GM18502 (cell line): ENCODE results near the gene TTLL6.
"Not testable (repeated sequence)": the region's sequence is repeated elsewhere in the genome, so short reads cannot be mapped to it uniquely, and the experiment has no call there.

Source experiments
- ATAC-seq: cut with Tn5 transposase; IDR thresholded peaks from one replicate; pipeline ENCODE4 v1.9.1; 2021; ENCODE audit warnings: mild to moderate bottlenecking; ENCODE audit not compliant: unreplicated experiment, poor library complexity

The TTLL6 gene

DNA sequence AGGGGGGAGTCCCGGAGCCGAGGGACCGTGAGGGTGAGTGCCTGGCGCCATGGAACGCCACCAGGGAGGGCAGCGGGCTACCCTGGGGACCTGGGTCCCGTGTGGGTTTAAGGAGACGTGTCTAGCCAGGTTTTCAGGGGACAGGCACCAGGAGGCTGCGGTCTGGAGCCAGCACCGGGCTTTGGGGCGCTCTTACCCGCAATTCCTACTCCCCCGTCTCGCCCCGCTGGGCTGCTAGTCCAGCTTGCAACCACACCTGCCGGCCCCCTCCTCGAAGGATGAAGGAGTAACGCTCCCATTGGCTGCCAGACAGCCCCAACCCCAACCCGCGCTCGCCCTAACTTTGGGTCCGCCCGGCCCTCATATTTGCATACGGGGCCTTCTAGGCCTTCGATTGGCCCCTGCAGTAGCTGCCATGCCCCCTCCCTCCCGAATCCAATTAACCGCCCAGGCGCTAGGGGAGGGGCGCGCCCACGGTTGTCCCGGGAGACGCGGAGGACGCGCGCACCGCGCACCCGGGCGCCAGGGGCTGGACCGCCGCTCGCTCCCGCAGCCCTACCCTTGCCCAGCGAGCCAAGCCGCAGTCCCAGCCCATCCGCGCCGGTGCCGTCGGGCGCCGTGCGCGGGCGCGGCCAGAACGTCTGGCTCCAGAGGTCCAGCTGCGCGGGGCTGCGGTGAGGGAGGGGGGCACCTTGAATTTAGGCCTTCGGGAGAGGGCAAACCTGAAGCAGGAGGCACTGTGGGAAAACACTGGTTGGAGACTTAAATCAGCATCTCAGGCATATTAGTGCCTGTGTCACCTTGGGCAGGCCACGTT, at the start of gene TTLL6:
Gene TTLL6, minus strand, starts transcription at position 456 of the 817 bp plus-strand sequence. Its CDS starts 157 bp downstream, at position 299.
- ATAC-seq, result peak; percentile 91

DNA sequence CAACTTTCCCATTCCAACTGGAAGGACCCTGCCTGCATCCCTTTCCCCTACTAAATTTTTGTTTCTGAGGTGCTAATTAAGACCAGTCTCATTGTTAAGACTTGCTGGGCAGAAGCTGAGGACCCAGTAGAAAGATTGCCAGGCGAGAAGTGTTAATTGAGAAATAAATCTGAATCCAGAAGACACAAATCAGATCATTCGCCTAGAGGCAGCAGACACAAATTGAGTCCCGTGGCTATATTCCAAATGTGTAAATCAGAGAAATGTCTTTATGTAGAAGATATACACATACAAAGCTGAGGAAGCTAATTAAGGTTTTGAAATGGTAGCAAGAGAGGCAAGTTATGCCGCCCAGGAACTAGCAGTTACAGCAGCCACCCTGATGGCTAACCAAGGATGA, 43.4 kb upstream of the TTLL6 start:
- no peak for ATAC-seq

GRCh38 chr17:48860034-48860433, 43.0 kb upstream of the TTLL6 start:
- no peak for ATAC-seq

DNA sequence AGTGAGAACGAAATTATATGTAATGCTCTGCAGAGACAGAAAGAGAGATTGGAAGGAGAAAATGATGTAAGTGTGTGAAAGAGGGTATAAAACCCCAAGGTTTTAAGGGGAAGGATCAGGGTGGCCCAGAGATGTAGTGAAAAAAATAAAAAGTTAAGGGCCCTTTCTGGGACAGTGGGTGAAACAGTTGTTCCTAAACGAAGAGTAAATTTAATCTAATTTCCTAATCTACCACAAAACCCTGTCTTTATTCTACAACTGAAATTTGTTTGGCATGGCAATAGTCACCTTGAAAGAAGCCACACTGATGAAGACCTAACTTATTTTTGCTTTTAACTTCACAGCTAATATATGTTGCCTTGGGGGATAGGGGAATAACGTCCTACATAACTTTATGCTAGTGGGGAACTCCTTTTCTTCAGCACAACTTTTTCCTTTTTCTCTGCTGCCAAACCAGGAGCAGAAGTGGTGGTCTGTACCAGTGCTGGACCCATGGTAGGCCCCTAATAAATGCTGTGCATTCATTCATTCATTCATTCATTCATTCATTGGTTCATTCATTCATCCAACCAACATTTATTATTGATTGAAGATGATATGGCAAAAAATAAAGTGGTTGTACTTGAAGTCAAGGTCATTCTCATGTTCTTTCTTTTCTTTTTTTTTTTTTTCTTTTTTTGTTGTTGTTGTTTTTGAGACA, 39.2 kb upstream of the TTLL6 start:
- no peak for ATAC-seq

- ATAC-seq, result no peak
Observed at GRCh38 chr17:48854774-48855476, 37.9 kb upstream of the TTLL6 start.

DNA sequence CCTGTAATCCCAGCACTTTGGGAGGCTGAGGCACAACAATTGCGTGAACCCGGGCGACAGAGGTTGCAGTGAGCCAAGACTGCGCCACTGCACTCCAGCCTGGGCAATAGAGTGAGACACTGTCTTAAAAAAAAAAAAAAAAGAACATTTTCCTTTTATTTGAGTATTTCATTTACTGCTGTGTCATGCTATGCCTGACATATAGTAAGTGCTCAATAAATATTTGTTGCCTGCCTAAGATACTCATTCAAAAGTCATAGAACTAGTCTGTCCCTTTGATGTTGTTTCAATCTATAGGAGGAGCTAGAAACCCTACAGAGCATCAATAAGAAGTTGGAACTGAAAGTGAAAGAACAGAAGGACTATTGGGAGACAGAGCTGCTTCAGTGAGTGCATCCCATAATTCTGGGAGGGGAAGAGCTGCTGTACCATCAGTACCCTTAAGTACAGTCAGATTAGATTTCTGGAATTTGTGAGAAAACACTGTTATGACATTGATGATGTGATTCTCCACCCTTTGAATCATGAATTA, 33.8 kb upstream of the TTLL6 start:
- no peak for ATAC-seq

DNA sequence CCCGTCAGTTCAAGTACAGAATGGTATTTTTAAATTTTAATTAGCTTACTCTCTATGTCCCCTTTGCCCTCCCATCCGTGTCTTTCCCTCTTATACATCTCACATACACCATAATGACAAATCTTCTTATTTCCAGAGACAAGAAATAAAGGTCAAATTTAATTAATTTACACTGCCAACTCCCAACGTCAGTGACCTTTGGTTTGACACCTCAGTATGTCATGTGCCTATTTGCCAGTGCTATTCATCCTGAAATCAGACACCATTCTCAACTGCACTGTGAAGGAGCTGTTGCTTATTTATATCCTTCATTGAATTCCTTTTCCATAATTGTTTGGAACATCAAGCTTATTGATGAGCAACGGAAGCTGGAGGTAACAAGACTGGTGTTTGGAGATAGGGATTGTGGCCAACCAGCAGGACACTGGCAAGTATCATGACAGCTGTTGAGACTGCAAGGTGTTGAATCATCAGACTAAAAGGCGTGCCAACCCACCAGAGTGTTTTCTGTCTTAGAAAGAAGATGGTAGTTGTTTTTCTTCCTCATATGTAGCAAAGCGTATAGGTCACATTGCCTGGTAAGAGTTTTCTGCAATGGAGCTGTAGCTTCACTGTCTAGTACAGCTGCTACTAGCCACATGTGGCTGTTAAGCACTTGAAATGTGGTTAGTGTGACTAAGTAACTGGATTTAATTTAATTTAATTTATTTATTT, 26.3 kb upstream of the TTLL6 start:
- ATAC-seq, result no peak

DNA sequence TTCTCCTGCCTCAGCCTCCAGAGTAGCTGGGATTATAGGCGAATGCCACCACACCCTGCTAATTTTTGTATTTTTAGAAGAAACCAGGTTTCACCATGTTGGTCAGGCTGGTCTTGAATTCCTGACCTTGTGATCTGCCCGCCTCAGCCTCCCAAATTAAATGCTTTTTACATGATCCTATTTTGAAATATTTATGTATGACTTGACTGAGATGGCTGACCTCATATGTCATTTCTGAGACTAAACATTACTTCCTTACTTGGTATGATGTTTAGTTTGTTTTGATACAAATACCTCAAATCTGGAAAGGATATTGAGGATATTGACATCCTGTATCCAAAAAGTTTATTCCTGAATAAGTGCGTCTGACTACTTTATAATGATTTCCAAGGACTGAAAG, 25.7 kb upstream of the TTLL6 start:
- ATAC-seq, result no peak

DNA sequence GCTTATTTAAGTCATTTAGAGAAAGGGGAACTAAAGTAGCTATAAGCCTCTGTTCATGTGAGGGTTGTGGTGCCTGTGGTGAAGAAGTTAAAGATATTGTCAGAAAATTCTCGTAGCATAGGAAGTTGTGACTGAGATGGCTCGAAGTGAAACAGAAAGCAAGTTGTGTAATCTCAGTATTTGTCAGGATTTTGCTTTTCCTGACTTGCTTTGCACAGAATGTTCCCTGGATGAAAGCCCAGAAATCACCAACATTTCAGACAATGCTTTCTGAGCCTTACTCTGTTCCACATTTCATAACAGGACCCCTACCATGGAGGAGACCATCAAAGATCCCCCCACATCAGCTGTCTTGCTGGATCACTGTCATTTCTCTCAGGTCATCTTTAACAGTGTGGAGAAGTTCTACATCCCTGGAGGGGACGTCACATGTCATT, 24.4 kb upstream of the TTLL6 start:
- peak; percentile 71 for ATAC-seq

DNA sequence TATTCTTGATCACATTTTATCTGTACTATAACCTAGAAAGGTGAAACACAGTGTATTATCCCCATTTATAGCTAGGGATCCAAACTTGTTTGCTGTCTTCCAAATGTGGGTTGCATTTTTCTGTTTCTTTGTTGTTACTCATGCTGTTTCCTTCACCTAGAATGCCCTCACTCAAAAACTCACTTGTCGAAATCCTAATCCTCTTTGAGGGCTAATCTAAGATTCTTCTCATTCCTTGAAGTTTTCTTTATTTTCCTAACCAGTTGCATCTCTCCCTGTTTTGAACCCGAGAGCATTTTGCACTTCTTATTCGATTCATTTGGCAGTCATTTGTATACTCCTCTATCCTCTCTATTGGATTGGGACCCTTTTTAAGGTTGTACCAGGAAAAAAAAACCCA, 23.4 kb upstream of the TTLL6 start:
- no peak for ATAC-seq

- ATAC-seq, result not testable (repeated sequence)
Observed at GRCh38 chr17:48837458-48837857, 20.4 kb upstream of the TTLL6 start.

DNA sequence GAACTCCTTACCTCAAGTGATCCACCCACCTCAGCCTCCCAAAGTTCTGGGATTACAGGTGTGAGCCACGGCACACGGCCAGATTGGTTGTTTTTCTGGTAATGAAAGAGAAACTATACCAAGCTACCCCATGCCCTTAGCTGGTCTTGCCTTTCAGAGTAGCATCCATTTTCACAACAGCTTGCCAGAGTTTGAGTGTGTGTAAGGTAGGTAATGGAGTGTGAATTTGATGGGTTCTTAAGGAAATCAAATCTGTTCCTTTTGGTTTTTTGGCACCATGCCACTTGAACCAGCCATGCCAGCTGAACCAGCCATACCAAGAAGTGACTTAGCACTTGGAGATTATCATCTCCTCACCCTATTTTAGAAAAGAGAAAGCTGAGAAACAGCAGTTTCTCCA, 18.9 kb upstream of the TTLL6 start:
- ATAC-seq, result no peak

DNA sequence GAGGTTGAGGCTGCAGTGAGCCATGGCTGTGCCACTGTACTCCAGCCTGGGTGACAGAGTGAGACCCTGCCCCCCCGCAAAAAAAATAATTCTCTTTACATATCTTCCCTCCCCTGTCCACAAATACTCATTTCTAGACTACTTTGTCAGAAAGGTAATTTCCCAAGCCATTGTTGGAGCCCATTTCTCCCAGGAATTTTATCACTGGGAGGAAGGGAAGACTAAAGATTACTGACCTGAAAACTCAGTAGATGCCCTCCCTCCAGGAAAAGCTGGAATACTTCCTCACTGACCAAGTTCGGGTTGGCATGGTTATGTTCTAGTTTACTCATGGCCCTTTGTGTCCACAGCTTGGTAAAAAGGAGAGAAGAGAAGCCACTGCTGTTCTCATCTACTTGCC, 17.9 kb upstream of the TTLL6 start:
- ATAC-seq, result no peak

GRCh38 chr17:48831549-48831883, 14.5 kb upstream of the TTLL6 start:
- ATAC-seq, result no peak

- peak; percentile 84 for ATAC-seq
Observed at GRCh38 chr17:48830840-48831548, 14.0 kb upstream of the TTLL6 start, which contains the start of gene CALCOCO2. CALCOCO2 (plus strand) TSS chr17:48831035; CDS start chr17:48841708, 10,673 bp downstream.

DNA sequence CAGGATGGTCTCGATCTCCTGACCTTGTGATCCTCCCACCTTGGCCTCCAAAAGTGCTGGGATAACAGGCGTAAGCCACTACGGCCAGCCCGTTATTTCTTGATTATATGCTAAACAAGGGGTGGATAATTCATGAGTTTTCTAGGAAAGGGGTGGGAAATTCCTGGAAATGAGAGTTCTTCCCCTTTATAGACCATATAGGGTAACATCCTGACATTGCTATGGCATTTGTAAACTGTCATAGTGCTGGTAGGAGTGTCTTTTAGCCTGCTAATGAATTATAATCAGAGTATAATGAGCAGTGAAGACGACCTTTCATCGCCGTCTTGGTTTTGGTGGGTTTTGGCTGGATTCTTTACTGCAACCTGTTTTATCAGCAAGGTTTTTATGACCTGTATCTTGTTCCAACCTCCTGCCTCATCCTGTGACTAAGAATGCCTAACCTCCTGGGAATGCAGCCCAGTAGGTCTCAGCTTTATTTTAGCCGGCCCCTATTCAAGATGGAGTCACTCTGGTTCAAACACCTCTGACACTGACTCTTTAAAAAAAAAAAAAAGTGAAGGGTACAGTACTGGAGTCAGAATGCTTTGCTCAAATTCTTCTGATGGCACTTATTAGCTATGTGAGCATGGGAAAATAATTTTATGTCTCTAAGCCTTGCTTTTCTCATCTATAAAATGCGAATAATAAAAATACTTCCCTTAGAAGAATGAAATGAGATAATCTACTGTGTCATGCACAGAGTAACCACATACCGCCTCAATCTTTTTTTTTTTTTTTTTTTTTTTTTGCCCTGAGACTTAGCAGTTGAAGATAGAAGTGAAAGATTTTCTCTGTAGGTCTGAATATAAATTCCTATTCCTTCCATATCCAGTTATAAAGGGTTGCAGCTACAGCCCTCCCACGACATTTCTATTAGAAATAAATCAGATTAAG, 8.7 kb upstream of the TTLL6 start:
- ATAC-seq, result no peak

DNA sequence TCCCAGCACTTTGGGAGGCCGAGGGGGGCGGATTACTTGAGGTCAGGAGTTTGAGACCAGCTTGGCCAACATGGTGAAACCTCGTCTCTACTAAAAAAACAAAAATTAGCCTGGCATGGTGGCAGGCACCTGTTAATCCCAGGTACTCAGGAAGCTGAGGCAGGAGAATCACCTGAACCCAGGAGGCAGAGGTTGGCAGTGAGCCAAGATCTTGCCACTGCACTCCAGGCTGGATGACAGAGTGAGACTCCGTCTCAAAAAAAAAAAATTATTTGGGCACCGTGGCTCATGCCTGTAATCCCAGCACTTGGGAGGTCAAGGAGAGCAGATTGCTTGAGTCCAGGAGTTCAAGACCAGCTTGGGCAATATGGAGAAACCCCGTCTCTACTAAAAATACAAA, 3.9 kb upstream of the TTLL6 start:
- ATAC-seq, result not testable (repeated sequence)

DNA sequence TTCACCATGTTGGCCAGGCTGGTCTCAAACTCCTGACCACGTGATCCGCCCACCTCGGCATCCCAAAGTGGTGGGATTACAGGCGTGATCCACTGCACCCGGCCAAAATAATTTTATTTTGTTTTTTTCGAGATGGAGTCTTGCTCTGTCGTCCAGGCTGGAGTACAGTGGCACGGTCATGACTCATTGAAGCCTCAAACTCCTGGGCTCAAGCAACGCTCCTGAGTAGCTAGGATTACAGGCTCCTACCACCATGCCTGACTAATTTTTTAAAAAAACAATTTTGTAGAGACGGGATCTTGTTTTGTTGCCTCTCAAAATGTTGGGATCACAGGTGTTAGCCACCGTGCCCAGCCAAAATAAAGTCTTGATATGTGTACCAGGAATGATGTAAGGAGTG, 2.4 kb upstream of the TTLL6 start:
- no peak for ATAC-seq
